DMS79 (cell line): ENCODE data around the gene PSMD6.

Source experiments
- DNase-seq: peaks from one replicate; lab custom pipeline; 2025; lab: John Stamatoyannopoulos, UW

Gene PSMD6

GRCh38 chr3:64008487-64009351, 14.6 kb downstream of the PSMD6 start:
- no peak for DNase-seq

GRCh38 chr3:64008017-64008416, 15.3 kb downstream of the PSMD6 start:
- no peak for DNase-seq

GRCh38 chr3:64003589-64003988, 19.7 kb downstream of the PSMD6 start:
- DNase-seq, result no peak

GRCh38 chr3:64002233-64002632, 21.1 kb downstream of the PSMD6 start:
- DNase-seq, result no peak

- DNase-seq, result no peak
Measured at GRCh38 chr3:64000453-64001055, 22.7 kb downstream of the PSMD6 start.

GRCh38 chr3:63998852-63999754, 24.2 kb downstream of the PSMD6 start:
- no peak for DNase-seq

GRCh38 chr3:63995086-63995485, 28.2 kb downstream of the PSMD6 start:
- no peak for DNase-seq

- DNase-seq, result peak; percentile 6
Measured at GRCh38 chr3:63993653-63994079, 29.6 kb downstream of the PSMD6 start.

- DNase-seq, result no peak
Measured at GRCh38 chr3:63992516-63993209, 30.6 kb downstream of the PSMD6 start.

GRCh38 chr3:63991666-63992065, 31.6 kb downstream of the PSMD6 start:
- DNase-seq, result no peak

GRCh38 chr3:63990733-63991132, 32.6 kb downstream of the PSMD6 start:
- DNase-seq, result no peak

GRCh38 chr3:63990204-63990603, 33.1 kb downstream of the PSMD6 start:
- DNase-seq, result no peak

GRCh38 chr3:63988943-63989342, 34.4 kb downstream of the PSMD6 start:
- DNase-seq, result no peak

GRCh38 chr3:63986831-63987230, 36.5 kb downstream of the PSMD6 start:
- no peak for DNase-seq

- no peak for DNase-seq
Measured at GRCh38 chr3:63986146-63986545, 37.1 kb downstream of the PSMD6 start.

GRCh38 chr3:63984391-63984790, 38.9 kb downstream of the PSMD6 start:
- no peak for DNase-seq

GRCh38 chr3:63981980-63982379, 41.3 kb downstream of the PSMD6 start:
- DNase-seq, result no peak

- no peak for DNase-seq
Measured at GRCh38 chr3:63980830-63981498, 42.3 kb downstream of the PSMD6 start.

- DNase-seq, result no peak
Measured at GRCh38 chr3:63980019-63980418, 43.3 kb downstream of the PSMD6 start.

- DNase-seq, result no peak
Measured at GRCh38 chr3:63979093-63979885, 44.0 kb downstream of the PSMD6 start.
